K562 (cell line): ENCODE measurements around the gene SPINT3. TPM values are rescaled to one million over a fixed set of nuclear protein-coding genes. Genes with fewer than 3 reads are reported as not detected.

Experiments
- ATAC-seq: fragments of 200-7000 bp; cut with Tn5 transposase; 3 replicates; pipeline ENCODE4 v1.9.1; 2020; ENCODE audit warnings: moderate library complexity
- BruUV-seq: library from RNA; stranded (reverse); fragments of 400-500 nt; replicated peaks from 2 replicates; lab custom pipeline; 2021; lab: Mats Ljungman, UMichigan
- CTCF ChIA-PET: fragments of 300-600 bp; formaldehyde crosslinking; extraction: SDS; loops from one replicate; lab custom pipeline; 2021; ENCODE audit warnings: low intra/inter-chr PET ratio; lab: Yijun Ruan, JAX
- POLR2A ChIA-PET: fragments of 300-600, 350-650 bp; sonication (Branson Sonifier 250); formaldehyde crosslinking; extraction: SDS; loops from one replicate; lab custom pipeline; 2021; ENCODE audit warnings: antibody characterized with exemption, inconsistent platforms; lab: Yijun Ruan, JAX
- DNase-seq, 4 experiments: peaks; one replicate each; pipeline versions ENCODE4 v3.0.0 to v3.0.0-alpha.2; 2011 to 2018; ENCODE audit warnings: low spot score in 3 of 4, mixed read lengths in 3 of 4; ENCODE audit errors: extremely low read depth in 1 of 4
- FAIRE-seq: peaks from 2 replicates; lab custom pipeline; 2011; peaks lifted over from hg19 to GRCh38; lab: Jason Lieb, UNC
- H2AFZ ChIP-seq: 2 replicates; pipeline ENCODE4 v1.6.0; 2011; ENCODE audit warnings: low read depth, low read length, control low read depth, inconsistent platforms
- H3K27ac ChIP-seq: fragments of 200-600 bp; 3 replicates; pipeline ENCODE4 v1.8.0; 2011; ENCODE audit warnings: low read depth, mild to moderate bottlenecking, control low read depth, inconsistent platforms, low read length, moderate library complexity, mixed read lengths; ENCODE audit errors: extremely low read depth
- H3K27me3 ChIP-seq, 2 experiments: fragments of 300-600 bp in 1 of 2; 2 replicates in 1 of 2; 3 replicates in 1 of 2; pipeline versions ENCODE4 v1.6.0 to v1.8.0; 2011; ENCODE audit warnings: inconsistent platforms in 2 of 2, low read length in 2 of 2, mild to moderate bottlenecking in 1 of 2, mixed read lengths in 1 of 2, moderate library complexity in 1 of 2; ENCODE audit not compliant: control insufficient read depth in 2 of 2, insufficient read depth in 2 of 2
- H3K36me3 ChIP-seq: fragments of 300-600 bp; 3 replicates; pipeline ENCODE4 v1.8.0; 2011; ENCODE audit warnings: mild to moderate bottlenecking, low read length, inconsistent platforms; ENCODE audit not compliant: control insufficient read depth, insufficient read depth
- H3K4me1 ChIP-seq, 2 experiments: fragments of 200-600 bp in 1 of 2; replicated peaks in 1 of 2; 2 replicates in 1 of 2; 3 replicates in 1 of 2; pipeline versions ENCODE4 v1.5.1 to v1.8.0; 2011; ENCODE audit warnings: inconsistent platforms in 2 of 2, low read length in 2 of 2, mild to moderate bottlenecking in 1 of 2, mixed read lengths in 1 of 2, moderate library complexity in 1 of 2; ENCODE audit not compliant: control insufficient read depth in 2 of 2, insufficient read depth in 2 of 2
- H3K4me2 ChIP-seq: 2 replicates; pipeline ENCODE4 v1.6.1; 2011; ENCODE audit warnings: low read length, control low read depth, inconsistent platforms, mixed read lengths; ENCODE audit not compliant: insufficient read depth
- H3K4me3 ChIP-seq: fragments of 200-600 bp; sonication (generic), shearing (Covaris generic); 2 replicates; pipeline ENCODE4 v1.5.1; 2016; ENCODE audit warnings: control low read depth, inconsistent platforms
- H3K79me2 ChIP-seq: fragments of 200-600 bp; 3 replicates; pipeline ENCODE4 v1.8.0; 2011; ENCODE audit warnings: low read length, inconsistent platforms; ENCODE audit not compliant: control insufficient read depth, insufficient read depth
- H3K9ac ChIP-seq, 2 experiments: 2 replicates each; pipeline versions ENCODE4 v1.6.0 to v1.6.1; 2011; ENCODE audit warnings: low read depth in 2 of 2, low read length in 2 of 2, control low read depth in 1 of 2, inconsistent platforms in 1 of 2, mild to moderate bottlenecking in 1 of 2, mixed read lengths in 1 of 2; ENCODE audit not compliant: insufficient read depth in 1 of 2
- H3K9me1 ChIP-seq: one replicate; pipeline ENCODE4 v1.6.0; 2011; ENCODE audit warnings: inconsistent platforms, mild to moderate bottlenecking, low read length, moderate library complexity; ENCODE audit not compliant: control insufficient read depth, insufficient read depth
- H3K9me3 ChIP-seq: replicated peaks from 2 replicates; pipeline ENCODE4 v1.5.1; 2011; ENCODE audit warnings: low read depth, low read length, inconsistent platforms; ENCODE audit not compliant: control insufficient read depth, insufficient read depth
- H4K20me1 ChIP-seq: replicated peaks from 2 replicates; pipeline ENCODE4 v1.6.1; 2011; ENCODE audit warnings: low read length, inconsistent platforms, mixed read lengths; ENCODE audit not compliant: control insufficient read depth, insufficient read depth
- CCNT2 ChIP-seq: IDR thresholded peaks from 2 replicates; pipeline ENCODE4 v1.6.1; 2011; ENCODE audit warnings: borderline replicate concordance, low read depth, mild to moderate bottlenecking, moderate library complexity, mixed read lengths, low read length; ENCODE audit not compliant: insufficient read length; ENCODE audit errors: extremely low read depth
- MAFG ChIP-seq: fragments of 450-650 bp; conservative IDR thresholded peaks from 2 replicates; pipeline ENCODE4 v1.6.1; 2016; ENCODE audit warnings: missing genetic modification characterization, missing compliant biosample characterization
- MCM7 ChIP-seq, 2 experiments: fragments of 450-650 bp; IDR thresholded peaks; 2 replicates each; pipeline ENCODE4 v1.6.1; 2016 to 2018
- OTX1 ChIP-seq: fragments of 450-650 bp; formaldehyde crosslinking; IDR thresholded peaks from 2 replicates; pipeline ENCODE4 v1.4.0; 2022; ENCODE audit warnings: mild to moderate bottlenecking
- PREB ChIP-seq: sonication (generic); formaldehyde crosslinking; IDR thresholded peaks from 2 replicates; pipeline ENCODE4 v1.8.1; 2023; ENCODE audit warnings: mild to moderate bottlenecking, missing genetic modification reagents
- SP2 ChIP-seq: IDR thresholded peaks from 2 replicates; pipeline ENCODE4 v1.6.1; 2011; ENCODE audit warnings: mild to moderate bottlenecking, low read depth, low read length, moderate library complexity; ENCODE audit not compliant: poor library complexity, severe bottlenecking; ENCODE audit errors: extremely low read depth
- ZBTB12 ChIP-seq: fragments of 250-450 bp; sonication (Bioruptor Pico); IDR thresholded peaks from 2 replicates; pipeline ENCODE4 v1.4.0; 2020
- ZNF280A ChIP-seq: fragments of 450-650 bp; IDR thresholded peaks from 2 replicates; pipeline ENCODE4 v1.6.1; 2018; ENCODE audit warnings: mild to moderate bottlenecking, low read depth; ENCODE audit not compliant: partially characterized antibody
- ZNF449 ChIP-seq: fragments of 250-450 bp; sonication (Bioruptor Pico); IDR thresholded peaks from 2 replicates; pipeline ENCODE4 v1.8.0; 2022; ENCODE audit warnings: moderate library complexity, mild to moderate bottlenecking, inconsistent platforms
- ZNF699 ChIP-seq: fragments of 250-450 bp; sonication (Bioruptor Pico); IDR thresholded peaks from 2 replicates; pipeline ENCODE4 v1.8.0; 2021; ENCODE audit warnings: mild to moderate bottlenecking, moderate library complexity; ENCODE audit not compliant: insufficient replicate concordance
- WGBS: fragments of 100-300 bp; shearing (Covaris generic); methylation state at CpG from one replicate; pipeline ENCODE4 v1.1.6; 2016; ENCODE audit warnings: low coverage, mixed read lengths; ENCODE audit not compliant: insufficient coverage; ENCODE audit errors: missing lambda C conversion rate; 5-methylcytosine and 5-hydroxymethylcytosine counted together
- in situ Hi-C: fragments of 300-500 bp; cut with MboI; formaldehyde crosslinking; loops from 4 replicates; pipeline ENCODE4 v1.15.0; 2018; ENCODE audit warnings: inconsistent platforms, mixed read lengths
- intact Hi-C: fragments of 100-400 bp; cut with micrococcal nuclease; formaldehyde crosslinking; loops from 2 replicates; pipeline ENCODE4 v1.14.2; 2022
- polyA plus RNA-seq, 8 experiments: library from polyadenylated mRNA; depleted of rRNA in 4 of 8; stranded (reverse) in 5 of 8; unstranded in 3 of 8; fragments of >200 nt; fragmentation: Nextera tagmentation in 2 of 8; fragmentation: Illumina TruSeq in 1 of 8; extraction: Ambion mirVana in 2 of 8; extraction: Trizol in 1 of 8; gene quantifications; 2 replicates each; pipeline versions ENCODE4 v1.2.1 to v1.2.3, GENCODE V29; 2011 to 2014; ENCODE audit warnings: inconsistent platforms in 1 of 8, missing spikeins in 1 of 8
- total RNA-seq, 7 experiments: library from RNA; depleted of rRNA in 6 of 7; stranded (reverse); fragments of >200 nt in 6 of 7; fragmentation: Illumina TruSeq in 2 of 7; extraction: Trizol in 2 of 7; gene quantifications; 2 replicates each; pipeline versions ENCODE4 v1.2.1 to v1.2.3, GENCODE V29; 2011 to 2021; ENCODE audit warnings: low replicate concordance in 1 of 7

SPINT3 gene
- total and polyA plus RNA-seq, 9 of the 15 experiments (the other 6 are each of a cell fraction or from before 2014, with no cell fraction given): not detected

GRCh38 chr20:45495501-45495941 is 19.9 kb downstream of the SPINT3 start:
- Histone ChIP-seq H3K36me3 (no peaks in the 10 kb centered on the region), H3K79me2 (no peaks in the 10 kb centered on the region), H3K27ac (no peak overlapping the region), H3K9me3 (no peaks in the 10 kb centered on the region), H3K4me3 (no peak overlapping the region), H3K9ac (no peak overlapping the region), H3K9me1 (no peaks in the 10 kb centered on the region), H3K4me2 (no peak overlapping the region), H3K27me3 (peaks cover 10 to 32% of the 10 kb centered on the region in 2 experiments; a peak in 4 of 5 replicates), H2AFZ (no peak overlapping the region), H3K4me1 (no peaks in the 10 kb centered on the region), H4K20me1 (no peaks in the 10 kb centered on the region; the same call in 1 of the 2 replicates)
- ChIA-PET POLR2A (interaction anchor here (0.7 kb wide), 1 partner anchor 1206 kb away, joined by 3 read pairs; no protein-coding TSS in a partner anchor), CTCF (no interaction called here)
- 0% methylated on average over 1 of the region's 1 CpG for WGBS
- intact Hi-C loops (no loop called here), in situ Hi-C loops (no loop called here)
- FAIRE-seq: no peak
- BruUV-seq: no TSS peak
- ATAC-seq: no peak
- DNase-seq: no peak
- no peak for TF ChIP-seq MAFG
- TF ChIP-seq PREB (CRISPR knock-in tag): no peak
- no peak for TF ChIP-seq CCNT2
- TF ChIP-seq ZNF699 (CRISPR knock-in tag): no peak
- TF ChIP-seq SP2: no peak
- TF ChIP-seq ZBTB12 (CRISPR knock-in tag): no peak
- TF ChIP-seq MCM7 (IDR thresholded peaks at IDR 0.05): no peak
- no peak for TF ChIP-seq ZNF280A
- no peak for TF ChIP-seq ZNF449 (CRISPR knock-in tag)
- no peak for TF ChIP-seq OTX1 (CRISPR knock-in tag)
